SU-DHL-6 (cell line): ENCODE results near the gene ZNF334.

Experiments
- H2AFZ ChIP-seq: fragments of 200-600 bp; sonication (generic); 2 replicates; pipeline ENCODE4 v1.6.1; 2014; ENCODE audit warnings: low read depth, mild to moderate bottlenecking, moderate library complexity, mixed read lengths, antibody characterized with exemption, low read length; ENCODE audit not compliant: severe bottlenecking
- H3F3A ChIP-seq: fragments of 200-600 bp; shearing (Covaris generic); 2 replicates; pipeline ENCODE4 v1.6.0; 2016; ENCODE audit warnings: antibody characterized with exemption, mild to moderate bottlenecking; ENCODE audit not compliant: insufficient read depth
- H3K27ac ChIP-seq: fragments of 200-600 bp; sonication (generic); 2 replicates; pipeline ENCODE4 v1.5.1; 2016; ENCODE audit warnings: low read depth, mild to moderate bottlenecking, low read length, moderate library complexity, mixed read lengths
- H3K27me3 ChIP-seq: fragments of 200-600 bp; sonication (generic), shearing (Covaris generic); 2 replicates; pipeline ENCODE4 v1.6.0; 2014; ENCODE audit warnings: mild to moderate bottlenecking, low read length
- H3K36me3 ChIP-seq: fragments of 200-600 bp; sonication (generic); 2 replicates; pipeline ENCODE4 v1.6.1; 2014; ENCODE audit warnings: mild to moderate bottlenecking, low read length, mixed read lengths
- H3K4me2 ChIP-seq: fragments of 300-600, 200-600 bp; shearing (Covaris generic), sonication (generic); 2 replicates; pipeline ENCODE4 v1.6.0; 2014; ENCODE audit warnings: low read length, low read depth, mild to moderate bottlenecking; ENCODE audit not compliant: poor library complexity, severe bottlenecking
- H3K4me3 ChIP-seq: fragments of 200-600 bp; sonication (generic); 2 replicates; pipeline ENCODE4 v1.5.1; 2014; ENCODE audit warnings: antibody characterized with exemption, low read length, mild to moderate bottlenecking, mixed read lengths; ENCODE audit not compliant: insufficient read depth, poor library complexity, severe bottlenecking
- H3K79me2 ChIP-seq: fragments of 200-600 bp; sonication (generic); 2 replicates; pipeline ENCODE4 v1.6.1; 2014; ENCODE audit warnings: mild to moderate bottlenecking, low read length, moderate library complexity; ENCODE audit not compliant: insufficient read depth
- H3K9ac ChIP-seq: fragments of 200-600 bp; sonication (generic); 2 replicates; pipeline ENCODE4 v1.7.0; 2014; ENCODE audit warnings: mild to moderate bottlenecking, low read length
- H3K9me2 ChIP-seq: fragments of 200-600 bp; sonication (generic); replicated peaks from 2 replicates; pipeline ENCODE4 v1.6.1; 2014; ENCODE audit warnings: low read length; ENCODE audit not compliant: insufficient read depth
- H3K9me3 ChIP-seq: fragments of 200-600 bp; sonication (generic); 2 replicates; pipeline ENCODE4 v1.6.1; 2014; ENCODE audit warnings: low read length, mixed read lengths; ENCODE audit not compliant: insufficient read depth
- H4K20me1 ChIP-seq: fragments of 200-600 bp; sonication (generic); 2 replicates; pipeline ENCODE4 v1.6.1; 2014; ENCODE audit warnings: low read depth, mild to moderate bottlenecking, antibody characterized with exemption, low read length, moderate library complexity, mixed read lengths
- CTCF ChIP-seq: fragments of 200-600 bp; sonication (generic); IDR thresholded peaks from one replicate; pipeline ENCODE4 v1.5.1; 2017; ENCODE audit warnings: antibody characterized with exemption, mild to moderate bottlenecking, low read length, moderate library complexity; ENCODE audit not compliant: insufficient read depth, poor library complexity, severe bottlenecking
- EZH2phosphoT487 ChIP-seq: fragments of 200-600 bp; sonication (generic), shearing (Covaris generic); conservative IDR thresholded peaks from 2 replicates; pipeline ENCODE4 v1.6.1; 2018; ENCODE audit warnings: mild to moderate bottlenecking, antibody characterized with exemption, low read length, moderate library complexity, mixed read lengths

Gene ZNF334

GRCh38 chr20:46509523-46509922, 3.8 kb downstream of the ZNF334 start:
- H3K9me2 ChIP-seq, result no peaks in the 10 kb centered on the region
- no peak overlapping the region for H3K9ac ChIP-seq
- no peaks in the 10 kb centered on the region for H3K27me3 ChIP-seq
- TF ChIP-seq CTCF (no peak), EZH2phosphoT487 (no peak)
- H2AFZ ChIP-seq, result no peak overlapping the region
- no peak overlapping the region for H3K27ac ChIP-seq
- no peaks in the 10 kb centered on the region for H4K20me1 ChIP-seq
- H3K4me3 ChIP-seq, result no peak overlapping the region
- no peak overlapping the region for H3K4me2 ChIP-seq
- no peaks in the 10 kb centered on the region for H3K79me2 ChIP-seq
- H3K36me3 ChIP-seq, result no peaks in the 10 kb centered on the region
- no peaks in the 10 kb centered on the region for H3K9me3 ChIP-seq
- H3F3A ChIP-seq, result no peaks in the 10 kb centered on the region

- H3K27me3 ChIP-seq, result no peaks in the 10 kb centered on the region
Observed at GRCh38 chr20:46507760-46508407, 5.5 kb downstream of the ZNF334 start.

GRCh38 chr20:46505506-46505905, 7.9 kb downstream of the ZNF334 start:
- Histone ChIP-seq H2AFZ (no peak overlapping the region), H3K9me3 (peaks cover 28% of the 10 kb centered on the region; the same call in 1 of the 2 replicates), H3K9me2 (no peaks in the 10 kb centered on the region), H3K9ac (no peak overlapping the region), H3K4me2 (no peak overlapping the region), H3K27me3 (no peaks in the 10 kb centered on the region), H4K20me1 (no peaks in the 10 kb centered on the region), H3K4me3 (no peak overlapping the region), H3K79me2 (no peaks in the 10 kb centered on the region), H3F3A (no peaks in the 10 kb centered on the region), H3K36me3 (no peaks in the 10 kb centered on the region), H3K27ac (no peak overlapping the region)
- TF ChIP-seq CTCF (no peak), EZH2phosphoT487 (no peak)

More at GRCh38 chr20:46507760-46508407, 5.5 kb downstream of the ZNF334 start:
- no peaks in the 10 kb centered on the region for H4K20me1 ChIP-seq
- no peak overlapping the region for H3K27ac ChIP-seq
- no peak overlapping the region for H3K4me2 ChIP-seq
- H3K36me3 ChIP-seq, result no peaks in the 10 kb centered on the region
- H3K4me3 ChIP-seq, result no peak overlapping the region
- H3K9me3 ChIP-seq, result peaks cover 8% of the 10 kb centered on the region; the same call in 1 of the 2 replicates
- H3K79me2 ChIP-seq, result no peaks in the 10 kb centered on the region
- no peak overlapping the region for H3K9ac ChIP-seq
- TF ChIP-seq EZH2phosphoT487 (no peak), CTCF (no peak)
- H2AFZ ChIP-seq, result no peak overlapping the region
- no peaks in the 10 kb centered on the region for H3K9me2 ChIP-seq
- no peaks in the 10 kb centered on the region for H3F3A ChIP-seq
